CD1c-positive myeloid dendritic cell (primary cell): ENCODE measurements around the gene PREP.
A peak's percentile ranks its signal among the peaks of the same experiment; 100 is the strongest.

Experiments
- DNase-seq: peaks from one replicate; pipeline ENCODE4 v3.0.0-alpha.2; 2016; ENCODE audit errors: extremely low spot score

The PREP gene

DNA sequence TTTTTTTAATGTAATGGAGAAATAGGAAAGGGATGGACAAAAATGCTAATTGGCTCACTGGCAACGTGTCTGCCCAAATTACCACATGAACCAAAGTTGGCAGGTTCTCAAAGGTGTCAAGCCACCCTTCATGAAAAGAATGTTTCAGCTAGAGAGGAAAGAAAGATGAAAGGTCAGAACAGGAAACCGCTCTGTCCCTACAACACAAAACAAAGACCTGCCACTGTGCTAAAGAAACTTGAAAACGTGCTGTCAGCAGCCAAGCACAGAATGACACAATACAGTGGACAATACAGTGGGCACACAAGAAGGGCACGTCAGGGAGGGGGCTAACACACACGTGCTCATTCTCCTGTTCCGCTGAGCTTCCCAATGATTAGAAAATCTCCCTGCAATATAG, 4.9 kb downstream of the PREP start:
- no peak for DNase-seq

DNA sequence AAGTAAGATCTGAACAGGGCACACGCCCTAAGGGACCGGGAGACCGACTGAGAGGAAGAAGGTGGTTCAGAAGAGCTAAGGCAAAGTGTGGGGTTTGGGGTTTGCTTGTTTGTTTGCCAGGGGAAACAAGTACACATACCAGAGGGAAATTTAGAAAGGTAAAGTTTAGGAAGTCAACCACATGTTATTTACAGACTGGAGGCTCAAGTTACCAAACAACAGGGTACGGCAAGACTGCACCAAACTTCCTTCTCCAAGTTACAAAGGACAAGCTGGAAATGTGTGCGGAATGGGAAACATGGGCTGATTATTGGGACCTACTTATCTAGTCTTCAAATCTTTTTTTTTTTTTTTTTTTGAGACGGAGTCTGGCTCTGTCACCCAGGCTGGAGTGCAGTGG, 11.2 kb downstream of the PREP start:
- no peak for DNase-seq

DNA sequence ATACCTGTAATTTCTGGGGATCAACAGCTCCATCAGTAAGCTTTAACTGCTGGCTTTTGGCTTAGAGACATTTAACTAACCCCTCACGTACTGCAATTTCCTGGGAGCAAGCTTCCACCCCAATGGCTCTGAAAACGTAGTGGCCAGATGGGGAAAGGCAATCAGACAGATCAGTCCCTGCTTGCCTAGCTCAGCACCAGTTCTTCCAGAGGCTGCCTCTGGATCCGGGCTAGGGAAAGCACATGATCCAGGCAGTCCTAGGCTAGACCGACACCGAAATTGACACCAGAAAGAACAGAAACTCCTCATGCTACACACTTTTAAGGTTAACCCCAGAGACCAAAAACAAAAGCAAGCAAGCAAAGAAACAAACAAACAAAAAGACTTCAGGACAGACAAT, 13.3 kb downstream of the PREP start:
- no peak for DNase-seq

DNA sequence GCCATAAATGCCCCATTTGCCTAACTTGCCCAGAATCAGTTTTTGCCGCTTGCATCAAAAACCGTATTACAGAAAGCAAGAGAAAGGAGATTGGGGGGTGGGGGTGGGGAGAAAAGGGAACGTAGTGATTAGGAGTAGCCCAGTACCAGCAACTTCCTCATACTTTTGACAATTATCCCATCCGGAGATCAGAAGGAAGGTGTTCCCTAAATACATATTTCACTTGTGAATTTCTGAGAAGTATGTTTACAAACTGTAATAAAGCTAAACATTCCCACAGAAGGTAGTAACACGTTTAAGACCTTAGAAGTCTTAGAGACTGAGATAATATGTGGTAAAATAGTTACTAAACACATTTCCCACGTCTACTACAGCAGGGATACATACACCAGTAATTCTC, 14.5 kb downstream of the PREP start:
- peak; percentile 20 for DNase-seq

DNA sequence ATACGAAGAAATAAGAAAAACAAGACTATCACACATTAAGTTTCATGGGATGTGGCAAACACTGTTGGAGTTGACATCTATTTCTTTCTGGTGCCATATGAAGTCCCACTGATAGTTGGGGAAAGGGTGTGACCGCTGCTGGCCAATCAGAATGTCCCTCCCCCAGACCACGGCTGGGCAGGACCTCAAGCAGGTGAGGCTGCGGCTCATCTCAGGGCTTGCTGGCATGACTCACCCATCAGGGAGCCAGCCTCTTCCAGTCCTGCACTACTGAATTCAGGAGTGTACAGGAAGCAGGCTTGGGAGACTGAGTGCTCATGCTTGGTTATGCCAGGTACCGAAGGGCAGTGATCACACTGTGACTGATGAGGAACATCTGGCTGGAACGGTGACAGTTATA, 18.9 kb downstream of the PREP start:
- DNase-seq = no peak

DNA sequence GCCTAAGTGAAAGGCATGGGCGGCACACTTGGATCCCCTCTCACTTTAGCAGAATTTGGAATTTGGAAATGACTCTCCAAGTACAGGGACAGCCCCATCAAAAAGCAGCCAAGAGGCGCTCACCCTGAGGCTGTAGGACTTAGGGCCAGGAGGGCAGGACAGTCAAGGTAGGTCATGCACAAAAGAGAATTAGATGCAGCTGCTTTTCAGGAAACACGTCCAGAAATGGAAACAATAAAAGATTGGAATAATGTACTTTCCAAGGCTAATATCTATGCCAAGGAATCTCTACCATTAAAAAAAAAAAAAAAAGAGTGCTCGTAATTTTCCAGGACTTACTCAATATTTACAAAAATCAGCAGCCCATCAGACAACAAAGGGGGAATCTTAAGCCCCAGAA, 19.9 kb downstream of the PREP start:
- no peak for DNase-seq

DNA sequence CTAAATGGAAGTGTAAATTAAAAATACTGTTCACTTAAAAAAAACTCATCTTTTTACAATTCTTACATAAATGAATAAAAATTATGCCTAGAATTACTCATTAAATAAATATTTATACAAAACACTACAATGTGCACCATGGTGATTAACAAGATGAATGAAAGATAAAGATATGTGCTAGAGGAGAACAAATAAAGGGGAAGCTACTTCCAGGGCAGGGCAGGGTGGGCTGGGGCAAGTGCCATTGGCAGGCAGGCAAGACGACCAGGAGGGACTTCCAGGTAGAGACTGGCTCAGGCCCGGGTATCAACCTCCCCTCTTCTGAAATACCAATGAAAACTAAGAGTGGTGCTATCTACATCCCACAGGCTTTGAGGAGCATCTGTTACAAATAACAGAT, 20.4 kb downstream of the PREP start:
- no peak for DNase-seq

DNA sequence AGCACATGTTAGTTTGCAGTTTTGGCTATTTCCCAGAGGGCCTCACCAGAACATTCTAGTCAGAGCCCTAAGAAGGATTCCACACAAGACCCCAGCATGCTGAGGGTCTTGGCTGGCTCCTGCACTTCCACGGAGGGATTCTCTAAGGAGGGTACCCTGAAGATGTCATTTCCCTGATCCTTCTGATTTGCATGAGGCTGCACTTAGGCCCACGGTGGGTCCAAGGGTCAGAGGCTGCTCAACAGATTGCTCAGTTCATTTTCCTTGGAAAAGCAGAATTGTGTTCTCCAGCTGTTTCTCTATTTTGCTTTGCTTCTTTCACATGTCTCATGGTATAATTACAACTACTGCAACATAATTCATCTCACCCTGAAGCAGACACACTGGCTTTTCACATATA, 22.2 kb downstream of the PREP start:
- no peak for DNase-seq

DNA sequence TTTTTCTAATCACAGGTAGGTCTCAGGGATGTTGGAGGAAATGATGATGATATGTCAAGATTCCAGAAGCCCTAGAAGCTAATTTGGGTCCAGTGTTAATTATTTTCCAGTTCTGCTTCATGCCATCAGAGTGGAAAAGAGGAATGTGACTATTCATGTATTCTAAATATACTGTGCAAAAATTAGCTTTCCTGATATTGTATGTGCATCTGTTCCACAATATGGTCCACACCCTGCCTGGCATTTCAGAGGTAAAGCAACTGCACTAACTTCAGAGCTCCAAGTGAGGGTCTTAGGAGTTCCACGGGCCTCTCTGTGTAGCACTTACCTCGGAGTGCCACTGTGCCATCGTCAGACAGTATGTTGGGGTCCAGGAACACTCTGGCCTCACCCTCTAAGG, 27.1 kb downstream of the PREP start:
- no peak for DNase-seq

DNA sequence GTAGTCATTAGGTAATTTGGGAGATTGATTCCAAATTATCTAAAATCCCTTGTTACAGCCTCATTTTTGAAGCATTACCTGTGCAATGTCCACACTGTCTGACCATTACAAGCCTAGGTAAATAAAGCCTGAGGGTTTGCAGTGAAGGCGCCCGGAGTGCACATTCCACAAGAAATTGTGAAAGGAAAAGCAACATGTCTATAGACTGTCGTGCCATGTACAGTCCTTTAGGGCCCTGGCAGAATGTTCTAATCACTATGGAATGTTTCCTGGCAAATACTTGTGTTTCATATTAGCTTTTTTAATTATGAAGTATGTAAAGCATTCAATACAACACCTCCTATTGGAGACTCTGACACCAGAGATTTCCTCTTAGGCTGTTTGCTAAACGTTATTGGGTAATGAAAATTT, 28.9 kb downstream of the PREP start:
- DNase-seq = no peak

DNA sequence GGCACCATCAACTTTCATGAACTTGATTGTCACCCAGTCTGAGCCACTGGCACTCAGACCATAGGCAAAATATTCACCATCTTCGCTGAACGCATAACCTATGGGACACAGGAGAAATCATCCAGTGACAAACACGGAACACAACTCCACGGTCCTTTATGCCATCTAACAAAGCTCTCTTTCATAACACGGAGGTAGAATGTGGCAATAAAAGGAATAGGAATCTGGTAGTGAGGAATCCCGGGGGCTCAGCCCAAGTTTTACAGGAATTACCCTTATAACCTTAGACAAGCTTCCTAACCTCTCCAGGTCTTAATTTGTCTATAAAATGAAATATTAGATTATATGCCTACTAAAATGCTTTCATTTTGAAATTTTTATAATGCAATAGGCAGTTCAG, 29.4 kb downstream of the PREP start:
- no peak for DNase-seq

DNA sequence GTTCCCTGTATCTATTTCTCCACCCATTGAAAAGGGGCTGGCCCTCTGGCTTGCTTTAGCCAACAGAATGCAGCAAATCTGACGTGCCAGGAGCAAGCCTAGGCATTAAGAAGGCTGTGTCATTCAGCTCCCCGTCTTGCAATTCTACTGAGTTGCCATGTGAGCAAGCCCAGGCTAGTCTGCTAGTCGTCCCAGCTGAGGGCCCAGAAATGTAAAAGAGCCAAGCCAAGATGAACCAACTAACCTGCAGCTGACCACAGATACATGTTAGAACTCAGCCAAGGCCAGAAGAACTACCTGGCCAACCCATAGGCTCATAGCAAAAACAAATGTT, 30.1 kb downstream of the PREP start:
- DNase-seq = no peak

DNA sequence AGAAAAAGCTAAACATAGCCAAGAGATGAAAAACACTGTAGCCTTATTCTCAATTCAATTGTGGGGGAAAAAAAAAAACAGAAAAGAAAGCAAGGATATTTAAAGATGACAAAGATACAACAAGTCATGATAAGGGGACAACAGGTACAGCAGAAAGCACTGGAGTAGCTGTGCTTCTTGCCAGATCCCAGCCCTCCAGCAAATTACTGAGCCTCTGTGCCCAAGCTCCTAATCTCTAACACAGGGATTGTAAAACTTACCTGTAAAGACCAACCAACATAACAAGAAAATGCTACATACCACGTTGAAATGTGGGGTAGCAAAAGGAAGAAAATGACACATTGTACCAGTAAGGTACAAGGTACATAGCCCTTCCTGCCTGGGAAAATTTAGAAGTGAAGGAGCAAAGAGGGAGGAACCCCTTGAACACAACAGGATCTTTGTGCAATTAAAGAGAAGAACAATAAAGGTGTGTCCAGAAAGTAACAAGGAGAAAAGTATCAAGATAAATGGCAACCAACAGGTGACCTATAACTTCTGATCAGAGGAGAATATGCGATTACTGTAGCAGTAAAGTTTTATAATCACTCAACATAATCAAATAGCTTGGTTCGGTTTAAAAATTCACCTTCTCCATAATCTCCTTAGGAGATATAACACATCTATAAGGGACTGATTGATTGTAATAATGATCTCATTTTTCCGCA, 30.6 kb downstream of the PREP start:
- DNase-seq = no peak

DNA sequence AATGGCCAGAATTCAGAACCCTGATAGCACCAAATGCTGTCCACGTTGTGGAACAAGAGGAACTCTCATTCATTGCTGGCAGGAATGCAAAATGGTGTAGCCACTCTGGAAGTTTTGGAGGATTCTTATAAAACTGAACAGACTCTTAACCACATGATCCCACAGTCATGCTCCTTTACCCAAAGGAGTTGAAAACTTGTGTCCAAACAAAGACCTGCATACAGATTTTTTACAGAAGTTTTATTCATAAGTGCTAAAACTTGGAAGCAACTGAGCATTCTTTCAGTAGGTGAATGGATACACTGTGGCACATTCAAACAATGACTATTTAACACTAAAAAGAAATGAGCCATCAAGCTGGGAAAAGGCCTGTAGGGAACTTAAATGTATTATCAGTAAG, 32.5 kb downstream of the PREP start:
- no peak for DNase-seq

DNA sequence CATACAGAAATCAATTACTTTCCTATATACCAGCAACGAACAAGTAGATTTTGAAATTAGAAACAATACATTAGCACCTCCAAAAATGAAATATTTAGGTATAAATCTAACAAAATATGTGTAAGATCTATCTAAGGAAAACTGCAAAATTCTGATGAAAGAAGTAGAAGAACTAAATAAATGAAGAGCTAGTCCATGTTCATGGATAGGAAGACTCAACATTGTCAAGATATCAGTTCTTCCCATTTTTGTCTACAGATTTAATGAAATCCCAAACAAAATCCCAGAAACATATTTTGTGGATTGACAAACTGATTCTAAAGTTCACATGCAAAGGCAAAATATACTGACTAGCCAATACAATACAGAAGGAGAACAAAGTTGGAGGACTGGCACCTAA, 33.7 kb downstream of the PREP start:
- DNase-seq = no peak

DNA sequence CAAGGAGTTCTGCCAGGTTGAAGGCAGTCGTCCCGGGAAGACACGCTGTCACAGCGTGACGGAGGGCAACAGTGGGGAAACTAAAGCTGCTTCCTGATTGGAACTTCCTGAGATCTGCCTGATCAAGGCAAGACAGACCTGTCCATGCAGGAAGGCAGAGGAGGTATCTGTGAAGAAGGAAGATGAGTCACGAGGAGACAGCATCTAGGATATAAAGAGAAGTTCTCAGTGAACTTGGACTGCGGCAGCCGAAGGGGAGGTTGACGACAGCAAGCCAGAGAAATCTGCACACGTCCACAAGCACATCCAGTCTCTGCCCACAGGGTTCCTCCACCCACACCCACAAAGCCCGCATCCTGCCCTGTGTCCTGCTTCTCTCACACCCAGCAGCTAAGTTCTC, 38.6 kb downstream of the PREP start:
- peak; percentile 19 for DNase-seq

DNA sequence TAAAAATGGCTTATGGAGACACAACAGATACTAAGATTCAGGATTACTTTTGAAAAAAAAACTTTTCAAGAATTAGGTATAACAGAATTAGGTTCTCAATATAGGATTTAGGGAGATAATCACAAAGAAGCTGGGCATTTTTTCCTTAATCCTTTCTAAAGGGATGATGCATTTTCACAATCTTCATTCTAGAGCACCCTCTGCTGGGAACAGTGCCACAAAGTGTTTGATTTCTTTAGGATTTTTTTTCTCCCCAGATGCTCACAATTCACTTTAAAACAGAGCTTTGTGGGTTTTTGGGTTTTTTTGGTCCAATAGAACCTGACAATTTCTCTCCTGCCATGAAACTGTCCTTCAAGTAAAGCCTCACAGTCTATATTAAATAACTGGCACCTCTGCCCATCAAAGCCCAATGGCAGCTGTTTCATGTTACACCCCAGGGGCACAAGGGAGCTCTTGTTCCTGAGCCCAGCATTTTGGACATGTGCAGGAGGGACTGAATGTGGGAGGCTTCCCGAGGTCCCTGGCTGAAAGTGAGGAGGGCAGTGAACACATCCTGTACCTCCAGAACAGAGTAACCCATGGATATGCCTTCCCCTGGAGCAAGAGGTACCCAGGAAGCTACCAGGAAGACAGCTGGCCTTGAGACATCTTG, 39.7 kb downstream of the PREP start:
- no peak for DNase-seq

DNA sequence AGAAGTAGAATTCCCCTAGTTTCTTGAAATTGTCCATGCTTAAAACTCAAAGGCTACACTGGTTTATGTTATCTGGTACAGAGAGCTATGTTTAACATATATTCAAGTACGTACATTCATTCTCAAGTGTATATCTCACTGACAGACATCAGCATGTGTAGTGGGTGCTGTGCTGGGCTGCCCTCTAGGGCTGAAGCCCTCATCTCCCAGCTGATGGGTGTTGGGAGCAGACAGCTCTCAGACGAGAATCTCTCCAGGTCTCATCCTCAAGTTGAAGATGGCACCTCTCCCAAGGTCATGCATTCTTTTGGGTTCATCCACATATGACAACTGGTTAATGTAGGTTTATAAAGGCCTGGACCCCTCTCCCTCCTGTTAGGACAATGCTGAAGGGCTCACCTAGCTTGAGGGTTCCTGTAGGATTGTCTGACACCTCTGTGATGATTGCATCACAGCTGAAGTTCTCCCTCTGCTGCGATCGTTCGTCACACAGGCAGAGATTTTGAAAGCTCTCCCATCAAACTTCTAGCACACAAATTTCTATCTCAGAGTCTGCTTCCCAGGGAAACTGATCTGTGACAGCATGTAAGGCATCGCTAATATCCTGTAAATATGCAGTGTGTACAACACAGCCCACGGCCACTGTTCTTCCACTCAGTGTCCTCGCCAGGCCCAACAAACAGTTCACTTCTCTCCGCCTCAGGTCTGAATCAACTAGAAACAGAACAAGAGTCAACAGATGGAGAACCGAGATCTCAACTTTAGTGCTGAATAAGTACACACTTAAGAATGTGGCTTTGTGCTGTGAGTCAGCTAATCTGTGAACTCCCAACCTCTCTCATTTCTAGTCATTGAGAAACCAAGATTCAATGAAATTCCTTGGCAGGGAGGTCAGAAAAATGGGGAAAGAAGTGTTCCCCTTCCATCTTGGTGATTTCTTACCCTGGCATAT, 43.2 kb downstream of the PREP start:
- DNase-seq = no peak

DNA sequence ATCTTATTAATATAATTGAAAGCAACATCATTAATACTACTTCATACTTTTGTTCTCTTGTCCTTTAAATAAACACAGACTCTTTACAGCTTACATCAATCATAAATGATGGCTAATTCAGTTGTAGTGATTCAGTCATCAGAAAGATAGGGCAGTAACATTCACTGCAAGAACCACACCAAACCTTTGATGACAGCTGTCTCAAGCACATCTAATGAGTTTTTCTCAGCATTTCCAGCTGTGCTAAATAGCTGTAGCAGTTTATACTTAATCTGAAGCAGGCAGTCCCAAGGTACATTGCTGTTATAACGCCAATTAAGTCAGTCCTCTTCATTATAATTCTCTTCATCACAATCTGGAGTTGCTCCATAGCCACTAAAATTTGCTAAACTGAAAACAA, 45.7 kb downstream of the PREP start:
- no peak for DNase-seq

DNA sequence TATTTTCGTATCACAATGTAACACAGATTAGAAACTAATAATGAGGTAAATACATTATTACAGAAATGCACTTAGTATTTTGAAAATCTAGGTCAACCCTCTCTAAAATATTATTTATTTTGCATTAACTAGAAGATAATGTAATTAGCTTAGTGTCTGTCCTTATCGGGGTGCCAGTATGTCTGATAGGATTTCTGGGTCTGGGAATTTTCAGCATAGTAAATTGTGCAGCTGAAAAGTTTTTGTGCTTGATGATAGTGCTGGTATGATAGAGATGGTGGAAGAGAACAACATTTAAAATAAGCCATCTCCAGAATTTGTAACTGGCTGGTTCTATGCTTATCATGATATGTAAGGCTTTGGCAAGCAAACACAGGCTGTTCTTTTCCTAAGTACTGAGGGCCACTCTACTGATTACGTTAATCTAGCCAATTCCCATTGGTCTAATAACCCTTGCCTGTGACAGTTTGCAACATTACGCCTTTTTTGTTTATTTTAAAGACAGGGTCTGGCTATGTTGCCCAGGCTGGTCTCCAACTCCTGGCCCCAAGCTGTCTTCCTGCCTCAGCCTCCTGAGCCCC, 50.8 kb downstream of the PREP start:
- DNase-seq = no peak

DNA sequence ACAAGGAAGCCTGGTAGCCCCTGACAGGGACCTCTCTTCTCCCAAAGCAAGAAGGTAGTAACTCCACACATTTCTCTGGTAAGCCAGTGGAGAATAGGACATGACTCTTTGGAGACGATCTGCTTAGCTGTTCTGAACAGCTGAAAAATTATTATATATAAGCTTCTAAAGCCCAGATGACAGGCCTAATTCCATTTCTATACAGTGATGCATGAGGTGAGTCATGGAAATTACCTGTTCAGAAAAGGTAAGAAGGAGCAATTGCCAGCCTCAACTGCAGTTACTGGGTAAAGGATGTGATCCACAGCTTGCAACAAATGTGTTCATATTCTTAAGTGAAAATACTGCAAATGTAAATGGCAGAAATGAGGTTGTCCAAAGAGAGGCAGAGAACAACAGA, 54.0 kb downstream of the PREP start:
- DNase-seq = no peak

DNA sequence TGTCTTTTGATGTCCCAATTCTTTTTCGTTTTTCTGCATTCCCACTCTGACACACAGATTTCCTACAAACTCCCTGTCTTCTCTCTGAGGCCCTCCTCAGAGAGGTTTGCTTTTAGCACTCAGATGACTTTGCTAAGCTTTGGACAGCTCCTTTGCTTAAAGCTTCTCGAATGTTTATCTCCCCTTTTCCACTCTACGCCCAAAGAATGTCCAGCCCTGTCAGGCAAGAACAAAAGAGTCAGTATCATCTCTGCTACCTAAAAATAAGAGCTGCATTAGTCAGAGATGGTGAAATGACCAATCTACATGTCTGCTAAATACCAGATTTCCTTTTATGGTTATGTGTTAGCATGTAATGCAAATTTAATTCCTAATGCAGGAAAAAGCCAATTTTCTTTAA, 56.8 kb downstream of the PREP start:
- no peak for DNase-seq

DNA sequence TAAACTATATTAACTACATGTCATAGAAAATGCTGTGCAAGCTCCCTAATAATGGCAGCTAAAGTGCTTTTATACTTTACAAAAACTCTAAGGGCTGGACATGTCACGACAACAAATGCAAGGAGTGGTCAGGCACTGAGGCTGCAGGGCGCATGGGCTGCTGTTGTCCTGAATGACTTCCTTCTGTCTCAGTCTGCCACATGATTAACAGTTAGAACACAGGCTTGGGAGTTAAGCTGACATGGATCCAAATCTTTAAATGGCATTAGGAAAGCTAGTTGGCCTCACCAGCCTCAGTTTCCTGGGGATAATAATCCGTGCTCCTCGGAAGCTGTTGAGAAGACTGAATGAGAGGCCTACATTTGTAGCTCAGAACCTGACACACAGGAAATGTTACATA, 57.4 kb downstream of the PREP start:
- DNase-seq = no peak
